Activated T-cell treated with anti-CD3 and anti-CD28 coated beads, Interleukin-2, amount 50 U/mL, for 1 hour (primary cell): ENCODE results near the gene MYH14.

Experiments used
- DNase-seq: peaks from one replicate; pipeline ENCODE4 v3.0.0-alpha.2; 2020

MYH14 gene

DNA sequence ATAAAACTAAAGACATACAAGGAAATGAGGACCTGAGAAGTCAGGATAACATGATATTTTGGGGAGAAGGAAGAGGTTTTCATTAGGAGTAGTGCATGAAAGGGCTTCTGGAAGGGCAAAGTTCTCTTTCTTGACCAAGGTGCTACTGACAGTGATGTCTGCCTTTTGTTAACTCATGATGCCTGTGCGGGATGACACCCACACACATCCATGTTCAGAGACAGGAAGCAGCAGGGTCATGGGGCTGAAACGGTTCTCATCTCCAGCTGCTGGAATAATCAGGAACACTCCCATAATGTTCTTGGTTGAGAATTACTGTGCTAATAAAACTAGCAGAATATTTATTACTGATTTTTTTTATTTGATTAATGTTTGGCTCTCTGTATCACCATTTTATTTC lies 96.6 kb downstream of the MYH14 start:
- DNase-seq = no peak

DNA sequence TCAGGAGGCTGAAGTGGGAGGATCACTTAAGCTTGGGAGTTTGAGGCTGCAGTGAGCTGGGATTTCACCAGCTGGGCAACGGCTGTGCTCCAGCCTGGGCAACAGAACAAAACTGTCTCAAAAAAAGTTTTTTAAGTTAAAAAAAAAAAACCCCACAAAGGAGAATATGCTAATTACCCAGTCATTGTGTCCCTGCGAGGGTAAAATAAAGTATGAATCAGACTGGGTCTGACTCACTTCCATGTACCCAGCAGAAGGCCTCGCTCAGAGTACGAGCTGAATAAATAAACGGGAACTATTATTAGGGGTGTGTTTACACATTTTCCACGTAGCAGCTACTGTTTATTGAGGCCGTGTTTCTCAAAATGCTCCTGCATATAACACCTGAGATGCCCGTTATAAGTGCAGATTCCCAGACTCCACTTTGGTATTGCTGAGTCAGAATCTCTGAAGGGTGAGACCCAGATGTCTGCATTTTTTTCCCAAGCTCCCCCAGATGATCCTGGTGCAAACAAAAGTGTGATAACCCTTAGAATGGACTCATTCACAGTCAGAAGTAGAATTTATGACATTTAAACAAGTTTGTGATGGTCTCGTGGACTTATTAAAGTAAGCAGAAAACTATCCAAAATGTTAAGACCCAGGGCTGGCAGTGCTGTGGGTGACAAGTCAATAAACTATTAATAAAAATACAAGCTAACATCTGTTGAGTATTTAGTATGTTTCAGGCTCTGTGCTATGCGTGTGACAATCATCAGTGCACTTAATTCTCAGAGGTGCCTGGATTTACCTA lies 97.6 kb downstream of the MYH14 start:
- DNase-seq = no peak

DNA sequence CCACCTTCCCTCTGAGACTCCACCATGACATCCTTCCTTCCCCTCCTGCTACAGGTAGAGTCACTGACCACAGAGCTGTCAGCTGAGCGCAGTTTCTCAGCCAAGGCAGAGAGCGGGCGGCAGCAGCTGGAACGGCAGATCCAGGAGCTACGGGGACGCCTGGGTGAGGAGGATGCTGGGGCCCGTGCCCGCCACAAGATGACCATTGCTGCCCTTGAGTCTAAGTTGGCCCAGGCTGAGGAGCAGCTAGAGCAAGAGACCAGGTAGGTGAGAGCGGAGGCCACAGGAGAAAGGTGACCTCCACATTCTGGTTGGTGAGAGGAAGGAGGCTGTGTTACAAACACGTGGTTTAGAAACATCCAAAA lies 98.2 kb downstream of the MYH14 start:
- no peak for DNase-seq

DNA sequence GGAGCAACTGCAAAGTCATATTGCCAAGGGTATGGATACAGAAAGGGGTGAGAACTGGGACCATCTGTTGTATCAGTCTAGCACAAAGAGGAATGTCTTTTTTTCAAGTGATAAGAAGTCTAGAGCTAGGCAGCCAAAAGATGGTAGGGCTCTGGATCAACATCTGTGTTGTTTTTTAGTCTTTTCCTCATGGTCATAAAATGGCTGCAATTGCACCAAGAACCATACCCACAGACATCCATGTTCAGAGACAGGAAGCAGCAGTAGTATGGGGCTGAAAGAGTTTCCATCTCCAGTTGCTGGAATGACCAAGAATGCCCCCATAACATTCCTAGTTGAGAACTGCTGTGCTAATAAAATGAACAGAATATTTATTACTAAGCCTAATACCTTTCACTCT lies 100.1 kb downstream of the MYH14 start:
- no peak for DNase-seq

DNA sequence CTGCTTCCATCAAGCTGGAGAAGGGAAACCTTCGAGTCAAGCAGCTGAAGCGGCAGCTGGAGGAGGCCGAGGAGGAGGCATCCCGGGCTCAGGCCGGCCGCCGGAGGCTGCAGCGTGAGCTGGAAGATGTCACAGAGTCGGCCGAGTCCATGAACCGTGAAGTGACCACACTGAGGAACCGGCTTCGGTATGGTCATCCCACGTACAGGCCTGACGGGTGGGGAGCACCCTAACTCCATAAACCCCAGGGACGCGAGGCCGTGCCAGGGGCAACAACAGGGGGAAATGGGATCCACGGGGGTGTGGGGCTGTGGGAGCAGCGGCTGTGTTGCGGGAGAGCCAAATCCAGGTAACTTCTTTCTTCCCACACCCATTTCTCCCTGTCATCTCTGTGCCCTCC lies 105.6 kb downstream of the MYH14 start:
- DNase-seq = no peak

DNA sequence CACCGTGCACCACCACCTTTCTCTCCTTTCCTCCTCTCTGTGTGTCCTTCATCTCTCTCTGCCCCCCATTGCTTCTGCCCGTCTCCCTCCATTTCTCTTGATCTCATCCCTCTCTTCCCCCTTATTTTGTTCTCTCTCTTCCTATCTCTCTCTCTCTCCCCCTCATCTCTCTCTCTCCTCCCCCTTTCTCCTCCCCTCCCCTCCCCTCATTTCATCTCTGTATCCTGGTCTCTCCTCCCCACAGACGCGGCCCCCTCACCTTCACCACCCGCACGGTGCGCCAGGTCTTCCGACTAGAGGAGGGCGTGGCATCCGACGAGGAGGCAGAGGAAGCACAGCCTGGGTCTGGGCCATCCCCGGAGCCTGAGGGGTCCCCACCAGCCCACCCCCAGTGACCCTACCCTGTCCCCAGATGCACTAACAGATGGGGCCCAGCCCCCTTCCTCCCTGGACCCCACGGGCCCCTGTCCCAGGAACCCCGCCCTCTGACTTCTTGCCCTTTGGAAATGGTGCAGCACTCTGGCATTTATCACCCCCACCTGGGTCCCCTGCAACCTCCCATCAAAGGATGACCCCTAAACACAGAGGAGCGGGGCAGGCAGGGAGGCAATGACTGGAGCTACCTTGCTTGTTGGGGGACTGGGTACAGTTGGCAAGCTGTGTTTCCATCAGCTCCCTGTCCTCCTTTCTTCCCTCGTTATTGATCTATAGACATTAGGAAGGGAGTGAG lies 106.1 kb downstream of the MYH14 start:
- no peak for DNase-seq

DNA sequence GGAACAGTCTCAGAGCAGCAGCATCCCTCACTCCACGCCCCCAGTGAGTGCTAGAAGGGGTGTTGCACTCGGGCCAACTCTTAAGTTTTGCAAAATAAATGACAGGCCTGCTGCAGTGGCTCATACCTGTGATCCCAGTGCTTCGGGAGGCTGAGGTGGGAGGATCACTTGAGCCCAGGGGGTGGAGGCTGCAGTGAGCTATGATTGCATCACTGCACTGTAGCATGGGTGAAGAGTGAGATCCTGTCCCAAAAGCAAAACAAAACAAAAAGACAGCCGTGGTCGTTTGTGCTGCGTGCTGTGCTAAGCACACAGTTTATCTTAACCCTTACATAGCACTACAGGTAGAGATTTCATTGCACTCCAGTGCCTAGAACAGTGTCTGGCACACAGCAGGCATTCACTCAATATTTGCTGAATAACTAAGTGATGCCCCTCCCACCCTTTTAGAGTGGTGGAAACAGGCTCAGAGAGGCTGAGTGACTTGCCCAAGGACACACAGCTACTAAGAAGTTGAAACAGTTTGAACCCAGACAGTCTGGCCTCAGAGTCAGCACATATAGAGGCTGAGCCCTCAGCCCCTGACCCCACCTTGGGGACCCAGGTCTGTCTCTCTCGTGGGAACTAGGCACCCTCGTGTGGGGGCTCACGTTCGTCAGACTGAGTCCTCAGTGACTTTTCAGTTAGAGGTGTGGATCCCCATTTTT lies 107.5 kb downstream of the MYH14 start:
- DNase-seq = no peak

DNA sequence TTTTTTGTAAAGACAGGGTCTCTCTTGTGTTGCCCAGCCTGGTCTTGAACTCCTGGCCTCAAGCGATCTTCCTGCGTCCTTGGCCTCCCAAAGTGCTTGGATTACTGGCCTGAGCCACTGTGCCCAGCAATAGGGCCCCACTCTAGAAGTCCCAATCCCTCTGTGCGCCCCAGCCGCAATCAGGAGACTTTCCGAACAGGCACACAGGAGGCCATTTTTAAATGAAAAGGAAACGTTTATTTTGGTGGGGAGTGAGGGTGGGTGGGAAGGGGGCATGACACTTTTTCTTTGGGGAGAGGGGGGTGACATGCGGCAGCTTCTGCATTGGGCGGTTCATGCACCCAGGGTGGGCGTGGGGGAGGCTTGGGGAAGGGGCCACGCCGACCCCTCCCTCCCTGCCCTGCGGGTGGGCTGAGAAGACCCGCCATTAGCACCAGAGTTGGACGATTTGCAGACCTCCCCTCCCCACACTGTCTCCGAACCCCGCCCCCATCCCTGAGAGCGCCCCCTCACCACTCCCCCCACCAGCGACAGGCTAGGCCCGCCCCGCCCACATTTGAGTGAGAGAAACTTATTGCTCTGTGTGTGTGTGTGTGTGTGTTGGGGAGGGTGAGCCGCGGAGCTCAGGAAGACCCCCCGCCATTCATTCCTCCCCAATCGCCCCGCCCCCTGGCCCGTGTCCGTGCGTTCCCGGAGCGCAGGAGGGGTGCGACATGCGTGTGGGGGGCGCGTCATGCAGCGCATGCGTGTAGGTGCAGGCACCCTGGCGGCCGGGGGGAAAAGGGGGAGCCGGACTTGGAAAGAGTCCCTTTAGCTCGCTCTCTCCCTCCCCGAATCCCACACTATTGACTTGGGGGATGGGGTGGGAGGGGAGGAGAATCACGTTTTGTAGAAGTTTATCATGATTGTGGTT lies 108.6 kb downstream of the MYH14 start:
- no peak for DNase-seq

DNA sequence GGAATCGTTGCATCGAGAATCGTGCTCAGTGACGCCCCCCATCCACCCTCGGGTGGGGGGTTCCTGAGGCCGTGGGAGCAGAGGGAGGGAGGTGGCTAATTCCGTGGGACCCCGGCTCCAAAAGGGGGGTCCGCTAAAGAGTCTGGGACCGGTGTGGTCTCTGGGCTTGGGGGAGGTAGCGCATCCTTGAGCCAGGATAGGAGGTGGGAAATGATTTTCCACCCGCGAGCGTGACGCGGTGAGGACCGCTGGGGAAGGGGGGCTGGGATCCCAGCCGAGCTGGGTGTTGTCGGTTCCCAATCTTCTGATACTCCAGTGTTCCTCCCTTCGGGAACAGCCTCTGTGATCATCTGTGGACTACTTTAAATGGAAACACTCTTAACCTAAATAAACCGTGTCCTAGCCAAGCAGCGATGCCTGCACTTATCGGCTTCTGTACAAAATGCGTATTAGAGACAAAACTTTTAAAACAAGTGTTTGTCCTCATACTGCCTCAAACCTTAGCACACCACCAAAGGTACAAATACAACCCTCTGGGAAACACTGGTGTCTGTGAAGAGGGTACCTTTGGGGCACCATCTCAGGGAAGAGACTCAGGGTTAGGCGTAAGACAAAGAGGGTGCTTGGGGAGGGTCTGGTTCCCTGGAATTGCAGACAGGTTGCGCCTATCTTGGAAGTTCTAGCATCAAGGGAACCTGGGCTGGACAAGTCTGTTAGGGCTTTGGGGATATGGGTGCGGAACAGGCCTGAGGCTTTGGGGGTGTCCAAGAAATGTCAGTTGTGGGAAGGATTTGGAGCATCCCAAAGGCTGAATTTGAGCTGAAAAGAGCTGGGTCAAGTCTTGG lies 109.8 kb downstream of the MYH14 start:
- no peak for DNase-seq

DNA sequence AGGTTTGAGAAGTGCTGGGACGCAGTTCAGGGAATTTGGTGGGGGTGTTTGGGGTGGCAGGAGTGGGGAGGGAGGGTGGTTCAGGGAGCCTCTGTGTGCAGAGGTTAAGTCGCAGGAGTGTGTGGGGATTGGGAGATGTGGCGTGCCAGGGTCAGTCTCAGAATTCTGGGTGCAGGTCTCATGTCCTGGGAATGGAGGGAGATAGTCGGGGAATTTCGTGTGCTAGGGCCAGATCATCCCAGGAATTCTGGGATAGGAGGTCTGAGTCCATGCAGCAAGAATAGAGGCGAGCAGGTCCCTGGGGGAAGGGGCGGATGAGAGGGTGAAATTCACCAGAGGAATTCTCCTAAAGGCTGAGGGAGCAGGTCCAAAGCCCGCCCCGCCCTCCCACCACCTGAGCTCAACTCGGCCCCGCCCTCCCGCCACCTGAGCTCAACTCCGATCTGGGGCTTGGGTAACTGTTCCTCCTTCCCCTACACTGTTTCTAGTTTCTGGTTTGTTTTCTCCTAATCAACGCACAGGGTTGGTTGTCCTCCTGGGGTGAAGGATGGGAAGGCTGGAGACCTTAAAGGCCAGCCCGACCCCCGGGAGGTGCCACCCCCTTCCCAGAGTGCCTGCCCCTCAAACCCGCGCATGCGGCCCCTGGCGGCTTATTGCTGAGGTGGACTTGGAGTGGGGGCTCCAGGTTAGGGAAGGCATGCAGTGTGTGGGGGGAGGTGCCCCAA lies 110.6 kb downstream of the MYH14 start:
- no peak for DNase-seq

DNA sequence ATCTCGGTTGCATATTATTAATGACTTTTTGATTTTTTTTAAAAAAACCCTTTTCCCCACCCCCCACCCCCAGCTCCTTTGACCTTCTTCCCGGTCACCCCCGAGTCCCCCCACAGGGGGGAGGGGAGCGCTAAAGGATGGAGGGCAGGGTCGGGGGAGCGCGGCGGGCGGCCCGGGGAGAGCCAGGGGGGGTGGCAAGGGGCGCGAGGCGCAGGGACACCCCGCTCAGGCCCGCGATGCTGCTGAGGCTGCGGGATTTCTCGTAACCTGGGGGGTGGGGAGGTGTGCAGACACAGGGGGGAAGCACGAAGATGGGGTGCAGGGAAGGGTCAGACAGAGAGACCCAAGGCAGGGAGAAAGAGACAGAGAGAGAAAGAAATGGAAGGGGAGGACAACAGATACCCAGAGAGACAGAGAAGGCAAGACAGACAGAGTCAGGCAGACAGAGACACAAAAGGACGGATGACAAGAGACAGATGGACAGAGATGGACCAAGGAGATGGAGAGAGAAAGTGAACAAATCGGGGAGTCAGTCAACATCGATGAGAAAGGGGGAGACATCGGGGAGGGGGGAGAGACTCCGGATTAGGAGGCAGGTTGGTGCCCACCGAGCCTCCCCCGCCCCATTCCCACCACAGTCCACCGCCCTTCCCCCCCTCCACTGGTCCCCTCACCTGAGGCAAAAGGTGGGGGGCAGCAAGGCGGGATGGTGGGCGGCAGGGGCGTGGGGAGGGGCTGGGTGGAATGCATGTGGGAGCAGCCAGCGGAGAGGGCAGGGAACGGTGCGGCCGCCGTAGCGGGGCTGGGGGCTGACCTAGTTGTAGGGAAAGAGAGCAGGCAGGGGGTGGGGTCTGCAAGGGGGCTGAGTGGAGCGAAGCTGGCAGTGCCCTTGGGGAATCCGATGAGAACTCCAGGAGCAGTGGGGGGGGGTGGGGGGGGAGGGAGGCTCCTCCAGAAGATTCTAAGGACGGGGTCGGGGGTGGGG lies 111.6 kb downstream of the MYH14 start:
- DNase-seq = no peak

DNA sequence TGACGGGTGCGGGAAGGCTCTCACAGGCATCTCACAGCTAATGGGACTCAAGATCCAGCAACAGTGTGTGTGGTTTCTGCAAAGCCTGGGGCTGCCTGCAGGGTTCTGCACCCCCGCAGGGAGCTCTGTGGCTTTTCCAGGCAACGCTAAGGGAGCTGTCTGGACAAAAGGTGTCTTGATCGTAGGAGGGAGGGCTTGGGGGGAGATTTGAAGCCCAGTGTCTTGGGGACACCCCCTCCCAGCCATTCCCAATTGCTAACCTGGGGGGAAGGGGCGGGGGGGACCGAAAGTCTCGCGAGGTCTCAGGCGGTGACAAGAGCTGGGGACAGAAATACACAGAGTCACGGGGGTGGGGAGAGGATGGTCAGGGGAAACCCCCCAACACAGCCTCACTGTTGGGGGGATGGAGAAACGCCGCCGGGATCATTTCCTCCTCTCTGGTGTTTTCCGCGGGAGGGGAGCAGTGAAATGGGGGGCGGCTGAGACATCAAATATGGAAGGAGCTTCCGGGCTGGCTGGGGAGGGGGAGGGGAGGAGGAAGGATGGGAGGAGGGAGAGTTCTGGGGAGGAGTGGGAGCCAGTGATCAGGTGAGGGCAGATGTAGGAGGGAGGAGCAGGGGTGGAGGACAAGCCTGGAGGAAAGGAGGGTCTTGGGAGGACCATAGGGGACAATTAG lies 112.5 kb downstream of the MYH14 start:
- no peak for DNase-seq

DNA sequence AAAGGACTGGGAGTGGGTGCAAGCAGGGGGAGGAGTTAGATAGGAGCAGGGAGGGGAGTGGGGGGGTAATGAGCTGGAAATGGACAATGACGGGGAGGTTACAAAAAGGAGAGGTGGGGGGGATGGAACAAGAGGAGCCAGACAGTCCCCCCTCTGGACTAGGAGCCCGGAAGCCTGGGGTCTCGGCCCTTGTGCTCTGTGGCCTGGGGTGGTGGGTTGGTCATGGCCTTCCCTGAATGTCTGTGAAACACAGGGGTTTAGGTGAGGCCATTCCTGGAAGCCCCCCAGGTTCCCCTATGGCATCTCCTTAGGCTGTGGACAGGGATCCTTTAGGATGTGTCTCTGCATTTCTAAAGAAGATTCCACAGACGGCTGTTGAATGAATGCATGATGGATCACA lies 113.7 kb downstream of the MYH14 start:
- no peak for DNase-seq

DNA sequence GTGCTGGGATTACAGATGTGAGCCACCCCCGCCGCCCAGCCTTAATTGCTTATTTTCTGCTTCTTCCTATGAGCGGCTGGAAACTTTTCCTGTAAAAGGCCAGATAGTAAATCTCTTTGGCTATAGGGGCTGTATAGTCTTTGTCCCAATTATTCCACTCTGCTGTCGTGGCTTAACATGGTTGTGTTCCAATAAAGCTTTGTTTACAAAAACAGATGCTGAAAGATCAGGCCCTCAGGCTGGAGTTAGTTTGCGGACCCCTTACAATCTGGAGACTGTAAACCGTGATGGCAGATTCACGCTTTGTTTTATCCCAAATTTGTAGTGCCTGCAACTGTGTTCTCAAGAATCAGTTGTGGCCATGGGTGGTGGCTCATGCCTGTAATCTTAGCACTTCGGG lies 115.0 kb downstream of the MYH14 start:
- no peak for DNase-seq

DNA sequence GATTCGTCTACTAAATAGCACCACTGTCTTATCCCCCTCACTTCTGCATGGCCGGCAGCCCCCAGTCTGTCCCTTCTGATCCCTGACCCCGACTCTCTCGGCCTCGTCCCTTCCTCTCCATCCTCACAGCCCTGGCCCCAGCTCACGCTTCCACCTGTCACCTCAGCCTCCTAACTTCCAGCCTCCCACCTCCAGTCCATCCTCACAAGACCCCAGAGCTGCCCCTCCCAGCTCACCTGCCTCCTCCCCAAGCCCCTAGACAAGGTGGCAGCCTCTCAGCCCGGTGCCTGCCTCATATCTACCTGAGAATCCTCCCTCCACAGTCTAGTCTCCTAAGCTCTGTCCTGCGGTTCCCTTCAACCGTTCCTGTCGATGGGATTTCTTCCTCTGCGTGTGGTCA lies 115.7 kb downstream of the MYH14 start:
- DNase-seq = no peak

DNA sequence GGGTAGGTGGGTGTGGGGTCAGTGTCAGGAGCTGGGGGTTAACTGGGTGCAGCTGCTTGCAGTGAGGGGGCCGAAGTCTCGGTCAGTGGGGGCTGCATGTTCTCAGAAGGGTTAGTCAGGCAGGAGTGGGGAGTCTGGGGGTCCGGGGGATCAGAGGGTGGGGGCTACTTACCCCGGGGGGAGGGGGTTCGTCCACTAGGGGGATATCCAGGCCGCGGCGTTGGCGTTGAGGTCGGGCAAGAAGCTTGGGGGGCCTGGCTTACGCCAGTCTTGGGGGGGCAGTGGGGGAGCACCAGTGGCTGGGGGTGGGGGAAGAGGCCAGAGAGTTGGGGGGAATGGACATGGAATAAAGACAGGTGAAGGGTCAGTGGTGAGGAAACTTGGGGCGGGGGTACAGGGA lies 116.6 kb downstream of the MYH14 start:
- no peak for DNase-seq

DNA sequence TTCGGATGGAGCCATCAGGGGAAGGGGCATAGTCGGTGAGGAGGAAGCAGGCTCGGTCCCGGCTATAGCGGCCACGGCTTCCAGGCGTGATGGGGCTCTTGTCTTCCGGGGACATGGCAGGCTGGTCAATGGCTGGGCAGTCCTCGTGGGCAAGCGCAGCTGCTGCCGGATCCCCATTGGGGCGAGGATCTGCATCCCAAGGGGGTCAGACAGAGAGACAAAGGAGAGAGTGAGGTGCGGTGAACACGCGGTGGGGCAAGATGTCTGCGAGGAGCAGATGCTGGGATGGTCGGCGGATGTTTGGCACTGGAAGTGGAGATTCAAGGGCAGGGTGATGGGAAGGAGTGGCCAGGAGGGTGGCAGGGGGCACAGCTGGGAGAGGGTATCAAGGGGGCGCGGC lies 117.2 kb downstream of the MYH14 start:
- no peak for DNase-seq

DNA sequence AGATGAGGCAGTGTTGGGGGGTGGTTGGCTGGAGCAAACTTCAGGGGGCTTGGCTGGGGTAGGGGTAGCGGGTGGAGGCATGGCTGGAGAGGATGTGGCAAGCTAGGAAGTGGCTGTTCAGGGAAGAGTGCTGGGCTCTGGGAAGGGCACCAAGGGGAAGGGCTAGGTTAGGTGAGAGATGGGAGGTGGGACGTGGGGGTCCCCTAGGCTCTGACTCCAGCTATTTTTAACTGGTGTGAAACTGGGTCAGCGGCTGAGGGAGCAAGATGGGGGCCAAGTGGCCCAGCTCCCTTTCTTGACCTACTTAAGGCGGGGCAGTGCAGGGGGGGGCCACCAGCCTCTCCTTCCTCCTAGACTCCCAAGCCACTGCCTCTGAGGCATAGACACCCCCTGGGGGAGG lies 118.4 kb downstream of the MYH14 start:
- DNase-seq = no peak

DNA sequence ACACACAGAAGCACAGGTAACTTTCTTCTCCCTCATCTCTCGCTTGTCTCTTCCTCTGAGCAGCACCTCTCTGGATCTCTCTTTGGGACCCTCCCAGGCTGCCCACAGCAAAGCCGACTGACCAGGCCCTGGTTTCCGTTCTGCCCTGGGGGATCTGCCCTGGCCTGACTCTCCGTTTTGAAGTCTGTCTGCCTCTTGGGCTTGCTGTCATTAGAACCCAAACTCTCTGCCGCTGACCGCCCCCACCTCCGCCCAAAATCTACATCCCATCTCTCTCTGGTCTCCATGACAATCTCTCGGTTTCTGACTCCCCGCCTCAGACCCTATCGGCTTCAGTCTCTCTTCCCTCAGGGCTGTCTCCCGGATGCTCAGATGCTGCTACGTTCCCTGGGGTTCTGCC lies 118.8 kb downstream of the MYH14 start:
- no peak for DNase-seq
